Hepatocyte (in vitro differentiated cells): ENCODE measurements around the gene LFNG. TPM values are rescaled to one million over a fixed set of nuclear protein-coding genes. Genes with fewer than 3 reads are reported as not detected.

Experiments used
- DNase-seq: peaks from one replicate; pipeline ENCODE4 v3.0.0-alpha.2; 2016; ENCODE audit warnings: low spot score
- H2AFZ ChIP-seq: fragments of 200-600 bp; sonication (generic); 2 replicates; pipeline ENCODE4 v1.6.0; 2016; ENCODE audit warnings: antibody characterized with exemption, mild to moderate bottlenecking
- H3K27ac ChIP-seq: fragments of 200-600 bp; sonication (generic); 2 replicates; pipeline ENCODE4 v1.5.1; 2016; ENCODE audit warnings: mild to moderate bottlenecking
- H3K27me3 ChIP-seq: fragments of 200-600 bp; sonication (generic); 2 replicates; pipeline ENCODE4 v1.6.1; 2016
- H3K36me3 ChIP-seq: fragments of 200-600 bp; sonication (generic); replicated peaks from 2 replicates; pipeline ENCODE4 v1.5.1; 2016; ENCODE audit warnings: low read depth; ENCODE audit not compliant: insufficient read depth
- H3K4me1 ChIP-seq: fragments of 200-600 bp; sonication (generic); 2 replicates; pipeline ENCODE4 v1.5.1; 2016; ENCODE audit warnings: mild to moderate bottlenecking, moderate library complexity; ENCODE audit not compliant: insufficient read depth
- H3K4me2 ChIP-seq: fragments of 200-600 bp; sonication (generic); 2 replicates; pipeline ENCODE4 v1.6.0; 2016
- H3K4me3 ChIP-seq: fragments of 200-600 bp; sonication (generic); 2 replicates; pipeline ENCODE4 v1.5.1; 2016; ENCODE audit warnings: mild to moderate bottlenecking
- H3K79me2 ChIP-seq: fragments of 200-600 bp; sonication (generic); 2 replicates; pipeline ENCODE4 v1.6.0; 2017; ENCODE audit warnings: mild to moderate bottlenecking
- H3K9me2 ChIP-seq: fragments of 200-600 bp; sonication (generic); replicated peaks from 2 replicates; pipeline ENCODE4 v1.6.0; 2017; ENCODE audit warnings: mild to moderate bottlenecking; ENCODE audit not compliant: insufficient read depth
- H3K9me3 ChIP-seq: fragments of 200-600 bp; sonication (generic); 2 replicates; pipeline ENCODE4 v1.5.1; 2016; ENCODE audit warnings: low read depth, mild to moderate bottlenecking
- H4K20me1 ChIP-seq: fragments of 200-600 bp; sonication (generic); 2 replicates; pipeline ENCODE4 v1.6.0; 2016; ENCODE audit warnings: mild to moderate bottlenecking; ENCODE audit not compliant: insufficient read depth, poor library complexity, severe bottlenecking
- CTCF ChIP-seq: fragments of 200-600 bp; sonication (generic); IDR thresholded peaks from 2 replicates; pipeline ENCODE4 v1.5.1; 2016; ENCODE audit warnings: antibody characterized with exemption, mild to moderate bottlenecking; ENCODE audit not compliant: poor library complexity
- EZH2 ChIP-seq: fragments of 200-600 bp; sonication (generic); IDR thresholded peaks from 2 replicates; pipeline ENCODE4 v1.6.1; 2016; ENCODE audit warnings: antibody characterized with exemption, mild to moderate bottlenecking, borderline replicate concordance
- EZH2phosphoT487 ChIP-seq: fragments of 200-600 bp; sonication (generic); IDR thresholded peaks from one replicate; pipeline ENCODE4 v1.6.1; 2018; ENCODE audit warnings: antibody characterized with exemption, mild to moderate bottlenecking, low read depth, moderate library complexity; ENCODE audit not compliant: unreplicated experiment, severe bottlenecking
- WGBS: methylation state at CpG from one replicate; pipeline ENCODE4 v1.1.6; 2016; ENCODE audit warnings: low lambda C conversion rate; ENCODE audit errors: missing lambda C conversion rate; 5-methylcytosine and 5-hydroxymethylcytosine counted together
- polyA plus RNA-seq: library from polyadenylated mRNA; unstranded; fragments of >200 nt; fragmentation: Nextera tagmentation; extraction: Ambion mirVana; gene quantifications from 2 replicates; pipeline ENCODE4 v1.2.1, GENCODE V29; 2016
- total RNA-seq: library from RNA; depleted of rRNA; stranded (reverse); fragments of >200 nt; gene quantifications from 2 replicates; pipeline ENCODE4 v1.2.3, GENCODE V29; 2014

LFNG gene
- total and polyA plus RNA-seq, 2 experiments from 2014 or later: 1.2 to 4.5 TPM

- H3K27ac ChIP-seq: no peak overlapping the region
- TF ChIP-seq CTCF (no peak), EZH2 (no peak), EZH2phosphoT487 (no peak)
- no peaks in the 10 kb centered on the region for H3K79me2 ChIP-seq
- H3K9me3 ChIP-seq: no peaks in the 10 kb centered on the region
- H3K4me2 ChIP-seq: no peak overlapping the region
- no peak overlapping the region for H2AFZ ChIP-seq
- peaks cover 9% of the 10 kb centered on the region for H3K4me1 ChIP-seq
- H3K27me3 ChIP-seq: no peaks in the 10 kb centered on the region
- WGBS: 85% methylated on average over 25 of the region's 26 CpGs
- H3K9me2 ChIP-seq: no peaks in the 10 kb centered on the region
- H4K20me1 ChIP-seq: no peaks in the 10 kb centered on the region
- no peak for DNase-seq
- no peaks in the 10 kb centered on the region for H3K36me3 ChIP-seq
- no peak overlapping the region for H3K4me3 ChIP-seq
Observed at GRCh38 chr7:2507208-2507916, 12.2 kb upstream of the LFNG start.

- no peaks in the 10 kb centered on the region for H3K79me2 ChIP-seq
- H3K4me2 ChIP-seq: no peak overlapping the region
- DNase-seq: no peak
- H3K9me2 ChIP-seq: no peaks in the 10 kb centered on the region
- no peak overlapping the region for H3K4me3 ChIP-seq
- H2AFZ ChIP-seq: no peak overlapping the region
- peaks cover 9% of the 10 kb centered on the region for H3K4me1 ChIP-seq
- no peaks in the 10 kb centered on the region for H4K20me1 ChIP-seq
- TF ChIP-seq CTCF: no peak
- TF ChIP-seq EZH2phosphoT487: no peak
- no peak for TF ChIP-seq EZH2
- no peaks in the 10 kb centered on the region for H3K36me3 ChIP-seq
- H3K27ac ChIP-seq: no peak overlapping the region
- no peaks in the 10 kb centered on the region for H3K27me3 ChIP-seq
- 93% methylated on average over 6 of the region's 6 CpGs for WGBS
- no peaks in the 10 kb centered on the region for H3K9me3 ChIP-seq
Observed at GRCh38 chr7:2507917-2508306, 11.7 kb upstream of the LFNG start.

GRCh38 chr7:2508327-2509215 lies 11.0 kb upstream of the LFNG start:
- H2AFZ ChIP-seq: no peak overlapping the region
- H3K4me1 ChIP-seq: peaks cover 9% of the 10 kb centered on the region
- no peaks in the 10 kb centered on the region for H3K36me3 ChIP-seq
- H3K27ac ChIP-seq: no peak overlapping the region
- no peak overlapping the region for H3K4me2 ChIP-seq
- no peaks in the 10 kb centered on the region for H4K20me1 ChIP-seq
- H3K9me2 ChIP-seq: no peaks in the 10 kb centered on the region
- WGBS: 69% methylated on average over 43 of the region's 43 CpGs
- TF ChIP-seq EZH2 (no peak), EZH2phosphoT487 (no peak), CTCF (no peak)
- H3K9me3 ChIP-seq: no peaks in the 10 kb centered on the region
- H3K79me2 ChIP-seq: no peaks in the 10 kb centered on the region
- no peak for DNase-seq
- no peaks in the 10 kb centered on the region for H3K27me3 ChIP-seq
- H3K4me3 ChIP-seq: no peak overlapping the region
